ENCODE measurements around the gene TMEM143.

DNA sequence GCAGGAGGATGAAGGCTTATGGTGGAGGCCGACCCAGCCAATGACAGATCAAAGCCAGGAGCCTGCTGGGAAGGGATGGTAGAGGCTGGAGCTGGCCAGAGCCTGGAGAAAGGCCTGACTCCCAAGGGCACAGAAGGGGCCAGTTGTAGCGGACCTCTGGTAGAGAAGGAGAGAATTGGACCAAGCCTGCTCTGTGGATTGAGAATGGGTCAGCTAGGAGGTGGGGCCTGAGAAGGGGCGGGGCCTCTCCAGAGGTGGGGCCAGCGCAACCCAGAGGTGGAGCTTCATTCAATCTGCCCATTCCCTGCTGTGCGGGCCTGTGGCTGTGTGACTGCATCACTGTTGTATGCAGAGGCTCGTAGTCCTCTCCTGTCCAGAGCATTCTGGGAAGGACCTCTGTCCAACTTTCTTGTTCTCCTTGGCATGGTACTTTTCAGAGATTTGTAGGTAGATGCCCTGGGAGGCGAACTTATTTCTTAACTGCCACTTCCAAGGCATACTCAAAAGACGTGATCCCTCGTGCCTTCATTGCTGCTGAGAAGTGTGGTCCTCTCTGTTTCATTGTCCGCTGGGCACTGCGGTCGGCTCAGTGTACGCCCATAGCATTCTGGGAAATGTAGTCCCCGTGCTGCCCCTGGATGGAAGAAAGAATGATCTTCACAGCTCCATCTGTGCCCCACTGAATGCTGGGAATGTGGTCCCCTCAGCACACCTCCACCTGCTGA, 36.4 kb upstream of the TMEM143 start:
- TF ChIP-seq, protein P1, sequence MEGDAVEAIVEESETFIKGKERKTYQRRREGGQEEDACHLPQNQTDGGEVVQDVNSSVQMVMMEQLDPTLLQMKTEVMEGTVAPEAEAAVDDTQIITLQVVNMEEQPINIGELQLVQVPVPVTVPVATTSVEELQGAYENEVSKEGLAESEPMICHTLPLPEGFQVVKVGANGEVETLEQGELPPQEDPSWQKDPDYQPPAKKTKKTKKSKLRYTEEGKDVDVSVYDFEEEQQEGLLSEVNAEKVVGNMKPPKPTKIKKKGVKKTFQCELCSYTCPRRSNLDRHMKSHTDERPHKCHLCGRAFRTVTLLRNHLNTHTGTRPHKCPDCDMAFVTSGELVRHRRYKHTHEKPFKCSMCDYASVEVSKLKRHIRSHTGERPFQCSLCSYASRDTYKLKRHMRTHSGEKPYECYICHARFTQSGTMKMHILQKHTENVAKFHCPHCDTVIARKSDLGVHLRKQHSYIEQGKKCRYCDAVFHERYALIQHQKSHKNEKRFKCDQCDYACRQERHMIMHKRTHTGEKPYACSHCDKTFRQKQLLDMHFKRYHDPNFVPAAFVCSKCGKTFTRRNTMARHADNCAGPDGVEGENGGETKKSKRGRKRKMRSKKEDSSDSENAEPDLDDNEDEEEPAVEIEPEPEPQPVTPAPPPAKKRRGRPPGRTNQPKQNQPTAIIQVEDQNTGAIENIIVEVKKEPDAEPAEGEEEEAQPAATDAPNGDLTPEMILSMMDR (conservative IDR thresholded peaks at IDR 0.05; ENCODE audit: low read length): no peak
- no peak for TF ChIP-seq EZH2phosphoT487 (IDR thresholded peaks at IDR 0.05; ENCODE audit: borderline replicate concordance)

Measured in Loucy (cell line).